ENCODE data around the gene TTLL9.

- TF ChIP-seq POLR2A (IDR thresholded peaks at IDR 0.05) = no peak
- no peak for TF ChIP-seq CTCF (IDR thresholded peaks at IDR 0.05)
Measured at GRCh38 chr20:31859998-31860380, 10.4 kb upstream of the TTLL9 start.

All from prostate gland (tissue), 2 donors.